H1 (cell line): ENCODE measurements around the gene EVPL.

Source experiments
- JUND ChIP-seq: IDR thresholded peaks from 2 replicates; pipeline ENCODE4 v1.6.1; 2011; ENCODE audit warnings: mild to moderate bottlenecking, improper control_type of control experiment, low read length
- POLR2AphosphoS5 ChIP-seq: IDR thresholded peaks from 2 replicates; pipeline ENCODE4 v1.6.1; 2011; ENCODE audit warnings: low read depth, low read length
- TF ChIP-seq, protein P1 (sequence below), 3 experiments: IDR thresholded peaks; 1 replicate in 2 of 3; 2 replicates in 1 of 3; pipeline versions ENCODE4 v1.5.1 to v1.6.1; 2011; ENCODE audit warnings: low read length in 3 of 3, mild to moderate bottlenecking in 3 of 3, inconsistent platforms in 2 of 3, low read depth in 1 of 3, moderate library complexity in 1 of 3; ENCODE audit not compliant: insufficient read depth in 1 of 3; ENCODE audit errors: control extremely low read depth in 1 of 3

DNA sequence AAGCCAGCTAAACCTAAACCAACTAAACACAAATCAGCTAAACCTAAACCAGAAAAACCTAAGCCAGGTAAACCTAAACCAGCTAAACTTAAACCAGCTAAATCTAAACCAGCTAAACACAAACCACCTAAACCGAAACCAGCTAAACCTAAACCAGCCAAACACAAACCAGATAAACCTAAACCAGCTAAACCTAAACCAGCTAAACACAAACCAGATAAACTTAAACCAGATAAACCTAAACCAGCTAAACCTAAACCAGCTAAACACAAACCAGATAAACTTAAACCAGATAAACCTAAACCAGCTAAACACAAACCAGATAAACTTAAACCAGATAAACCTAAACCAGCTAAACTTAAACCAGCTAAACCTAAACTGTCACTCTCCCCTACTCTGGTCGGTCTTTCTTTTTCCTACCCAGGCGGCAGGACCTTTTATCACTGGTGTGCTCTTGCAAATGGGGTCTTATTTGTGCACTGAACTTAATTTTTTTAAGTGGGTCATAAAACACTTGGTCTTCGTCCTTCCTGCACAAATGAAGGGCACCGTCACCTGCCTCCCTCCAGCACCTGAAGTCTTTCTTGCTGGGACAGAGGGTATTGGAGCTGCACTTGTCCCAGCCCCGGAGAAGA, 7.2 kb downstream of the EVPL start:
- TF ChIP-seq, protein P1, sequence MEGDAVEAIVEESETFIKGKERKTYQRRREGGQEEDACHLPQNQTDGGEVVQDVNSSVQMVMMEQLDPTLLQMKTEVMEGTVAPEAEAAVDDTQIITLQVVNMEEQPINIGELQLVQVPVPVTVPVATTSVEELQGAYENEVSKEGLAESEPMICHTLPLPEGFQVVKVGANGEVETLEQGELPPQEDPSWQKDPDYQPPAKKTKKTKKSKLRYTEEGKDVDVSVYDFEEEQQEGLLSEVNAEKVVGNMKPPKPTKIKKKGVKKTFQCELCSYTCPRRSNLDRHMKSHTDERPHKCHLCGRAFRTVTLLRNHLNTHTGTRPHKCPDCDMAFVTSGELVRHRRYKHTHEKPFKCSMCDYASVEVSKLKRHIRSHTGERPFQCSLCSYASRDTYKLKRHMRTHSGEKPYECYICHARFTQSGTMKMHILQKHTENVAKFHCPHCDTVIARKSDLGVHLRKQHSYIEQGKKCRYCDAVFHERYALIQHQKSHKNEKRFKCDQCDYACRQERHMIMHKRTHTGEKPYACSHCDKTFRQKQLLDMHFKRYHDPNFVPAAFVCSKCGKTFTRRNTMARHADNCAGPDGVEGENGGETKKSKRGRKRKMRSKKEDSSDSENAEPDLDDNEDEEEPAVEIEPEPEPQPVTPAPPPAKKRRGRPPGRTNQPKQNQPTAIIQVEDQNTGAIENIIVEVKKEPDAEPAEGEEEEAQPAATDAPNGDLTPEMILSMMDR (IDR thresholded peaks at IDR 0.05; ENCODE audit: control extremely low read depth in 1 of 3, insufficient read depth in 1 of 3, low read depth in 1 of 3, low read length in 3 of 3), result no peak
- TF ChIP-seq JUND, result no peak
- no peak for TF ChIP-seq POLR2AphosphoS5
